Islet precursor cell (in vitro differentiated cells): Measurements from ENCODE around the gene CTNNA2.

ENCODE experiments used
- DNase-seq: peaks from one replicate; pipeline ENCODE4 v3.0.0-alpha.2; 2018

CTNNA2 gene

GRCh38 chr2:79512442-79513401 is at the start of gene CTNNA2:
Gene CTNNA2 (plus strand): TSS chr2:79513051.
- peak; percentile 89 for DNase-seq

- no peak for DNase-seq
Observed at GRCh38 chr2:79487399-79487798, 25.5 kb upstream of the CTNNA2 start.

- peak; percentile 83 for DNase-seq
Observed at GRCh38 chr2:79511320-79511951, 1.4 kb upstream of the CTNNA2 start.

- no peak for DNase-seq
Observed at GRCh38 chr2:79513711-79514110, 860 bp downstream of the CTNNA2 start.

GRCh38 chr2:79529636-79530035 is 16.8 kb downstream of the CTNNA2 start:
- no peak for DNase-seq

- DNase-seq: no peak
Observed at GRCh38 chr2:79530443-79530842, 17.6 kb downstream of the CTNNA2 start.

- DNase-seq: no peak
Observed at GRCh38 chr2:79547568-79547967, 34.7 kb downstream of the CTNNA2 start.

- DNase-seq: no peak
Observed at GRCh38 chr2:79552653-79553052, 39.8 kb downstream of the CTNNA2 start.

- DNase-seq: no peak
Observed at GRCh38 chr2:79554899-79555298, 42.0 kb downstream of the CTNNA2 start.

GRCh38 chr2:79564065-79564464 is 51.2 kb downstream of the CTNNA2 start:
- DNase-seq: no peak

GRCh38 chr2:79569048-79569447 is 56.2 kb downstream of the CTNNA2 start:
- DNase-seq: no peak

- DNase-seq: no peak
Observed at GRCh38 chr2:79573895-79574674, 61.2 kb downstream of the CTNNA2 start.

GRCh38 chr2:79576451-79576850 is 63.6 kb downstream of the CTNNA2 start:
- DNase-seq: no peak

GRCh38 chr2:79578952-79579351 is 66.1 kb downstream of the CTNNA2 start:
- no peak for DNase-seq

- DNase-seq: peak; percentile 55
Observed at GRCh38 chr2:79580175-79580574, 67.3 kb downstream of the CTNNA2 start.

GRCh38 chr2:79585701-79586433 is 73.0 kb downstream of the CTNNA2 start:
- DNase-seq: peak; percentile 73

- no peak for DNase-seq
Observed at GRCh38 chr2:79591281-79591680, 78.4 kb downstream of the CTNNA2 start.

GRCh38 chr2:79593237-79593867 is 80.5 kb downstream of the CTNNA2 start:
- DNase-seq: no peak

- DNase-seq: no peak
Observed at GRCh38 chr2:79596403-79596802, 83.6 kb downstream of the CTNNA2 start.

GRCh38 chr2:79604748-79605147 is 91.9 kb downstream of the CTNNA2 start:
- no peak for DNase-seq

GRCh38 chr2:79611448-79612016 is 98.7 kb downstream of the CTNNA2 start:
- DNase-seq: no peak

GRCh38 chr2:79612999-79613398 is 100.1 kb downstream of the CTNNA2 start:
- no peak for DNase-seq
